Hematopoietic multipotent progenitor cell treated with erythropoietin and hydrocortisone succinate and interleukin-3 and kit ligand, for 17 days (in vitro differentiated cells): ENCODE measurements around the gene B3GAT3.
"Not testable (repeated sequence)": the region's sequence is repeated elsewhere in the genome, so short reads cannot be mapped to it uniquely, and the experiment has no call there.

Source experiments
- DNase-seq: peaks from one replicate; pipeline ENCODE4 v3.0.0-alpha.2; 2015; ENCODE audit warnings: low spot score

The B3GAT3 gene

DNA sequence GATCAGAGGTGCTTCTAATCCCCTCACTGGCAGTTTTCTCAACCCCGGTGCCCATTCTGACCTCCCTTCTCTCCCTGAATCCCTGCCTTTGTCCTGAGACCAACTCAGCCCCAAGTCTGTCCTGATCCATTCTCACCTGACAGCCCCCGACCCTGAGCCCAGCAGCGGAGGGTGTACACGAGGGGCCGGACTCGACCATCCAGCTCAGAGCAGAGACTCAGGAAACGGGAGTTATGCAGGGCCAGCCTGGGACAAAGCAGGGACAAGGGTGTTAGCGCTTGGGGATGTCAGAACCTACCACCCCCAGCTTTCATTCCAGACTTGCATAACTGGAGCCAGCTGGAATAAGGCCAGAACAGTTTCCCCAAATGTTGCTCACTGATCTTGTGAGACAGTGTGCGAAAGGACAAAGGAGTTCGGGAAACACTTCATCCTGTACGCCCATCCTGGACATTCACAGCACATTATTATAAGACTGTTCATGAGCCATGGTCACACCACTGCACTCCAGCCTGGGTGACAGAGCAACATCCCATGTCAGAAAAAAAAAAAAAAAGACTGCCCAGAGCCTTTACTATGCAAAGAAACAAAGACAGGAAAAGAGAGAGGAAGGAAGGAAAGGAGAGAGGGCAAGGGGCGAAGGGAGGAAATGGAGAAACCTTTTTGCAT lies 44.6 kb downstream of the B3GAT3 start:
- DNase-seq: no peak

DNA sequence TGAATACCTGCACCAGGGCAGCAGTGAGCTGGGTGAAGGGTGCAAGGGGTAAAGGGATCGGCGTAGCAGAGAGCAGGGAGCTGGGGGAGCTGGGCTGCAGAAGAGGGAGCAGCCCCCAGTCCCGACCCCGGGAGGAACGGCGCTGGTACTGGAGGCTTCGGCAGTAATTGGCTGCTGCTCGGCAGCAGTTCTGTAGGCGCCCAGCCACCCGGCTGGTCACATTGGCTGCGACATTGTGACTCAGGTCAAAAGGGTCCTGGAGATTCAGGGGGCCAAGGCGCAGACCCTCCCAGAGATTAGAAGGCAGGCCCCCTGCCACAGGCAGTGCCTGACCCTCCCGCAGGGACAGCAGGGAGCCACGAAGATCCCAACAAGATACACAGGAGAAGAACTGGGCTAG lies 45.9 kb downstream of the B3GAT3 start:
- no peak for DNase-seq

DNA sequence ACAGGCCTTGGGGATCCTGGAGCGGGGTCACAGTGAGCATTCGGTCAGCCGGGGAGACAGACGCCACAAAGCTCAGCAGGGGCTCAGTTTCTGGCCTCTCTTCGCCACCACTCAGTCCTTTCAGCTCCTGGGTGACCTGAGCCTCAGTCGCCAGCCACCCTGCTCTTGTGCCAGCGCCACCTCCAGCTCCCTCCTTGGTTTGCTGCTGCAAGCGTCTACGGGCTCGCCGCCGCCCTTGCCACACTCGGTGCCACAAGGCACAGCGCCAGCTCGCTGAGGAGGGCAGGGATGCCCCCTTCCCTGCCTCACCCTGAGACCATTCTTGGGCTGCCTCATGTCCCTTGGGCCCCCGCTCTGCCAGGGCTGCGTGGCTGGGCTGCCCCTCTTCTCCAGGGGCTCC lies 46.6 kb downstream of the B3GAT3 start:
- no peak for DNase-seq

DNA sequence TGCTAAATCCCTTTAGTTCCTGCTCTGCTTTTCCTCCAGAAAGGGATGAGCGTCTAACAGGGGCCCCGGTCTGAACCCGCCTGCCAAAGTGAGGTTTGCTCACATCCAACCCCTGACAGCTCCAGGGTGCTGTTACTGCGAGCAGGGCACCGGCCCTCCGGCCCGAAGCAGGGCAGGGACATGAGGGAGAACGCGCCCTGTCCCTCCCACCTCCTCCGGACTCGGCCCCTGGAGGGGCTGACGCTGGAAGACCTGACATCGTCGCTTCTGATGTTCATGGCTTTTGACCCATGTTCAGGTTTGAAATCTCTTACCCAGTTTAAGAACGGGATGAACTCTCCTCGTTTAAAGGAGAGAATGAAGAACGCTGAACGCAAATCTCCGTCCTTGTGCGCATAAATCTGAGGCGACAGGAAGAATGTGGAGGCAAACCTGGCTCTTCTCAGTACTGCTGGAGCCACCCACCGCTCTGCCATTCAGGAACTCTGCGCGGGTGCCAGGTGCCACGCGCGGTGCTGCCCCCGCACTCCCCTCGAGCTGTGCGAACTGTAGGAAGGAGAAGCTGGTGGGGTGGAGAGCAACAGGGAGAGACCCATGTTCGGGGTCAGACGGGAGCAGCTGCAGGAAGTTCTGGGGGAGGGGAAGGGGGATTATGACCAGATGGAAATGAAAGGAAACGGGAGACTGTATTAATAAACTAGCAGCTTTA lies 47.3 kb downstream of the B3GAT3 start:
- DNase-seq: no peak

DNA sequence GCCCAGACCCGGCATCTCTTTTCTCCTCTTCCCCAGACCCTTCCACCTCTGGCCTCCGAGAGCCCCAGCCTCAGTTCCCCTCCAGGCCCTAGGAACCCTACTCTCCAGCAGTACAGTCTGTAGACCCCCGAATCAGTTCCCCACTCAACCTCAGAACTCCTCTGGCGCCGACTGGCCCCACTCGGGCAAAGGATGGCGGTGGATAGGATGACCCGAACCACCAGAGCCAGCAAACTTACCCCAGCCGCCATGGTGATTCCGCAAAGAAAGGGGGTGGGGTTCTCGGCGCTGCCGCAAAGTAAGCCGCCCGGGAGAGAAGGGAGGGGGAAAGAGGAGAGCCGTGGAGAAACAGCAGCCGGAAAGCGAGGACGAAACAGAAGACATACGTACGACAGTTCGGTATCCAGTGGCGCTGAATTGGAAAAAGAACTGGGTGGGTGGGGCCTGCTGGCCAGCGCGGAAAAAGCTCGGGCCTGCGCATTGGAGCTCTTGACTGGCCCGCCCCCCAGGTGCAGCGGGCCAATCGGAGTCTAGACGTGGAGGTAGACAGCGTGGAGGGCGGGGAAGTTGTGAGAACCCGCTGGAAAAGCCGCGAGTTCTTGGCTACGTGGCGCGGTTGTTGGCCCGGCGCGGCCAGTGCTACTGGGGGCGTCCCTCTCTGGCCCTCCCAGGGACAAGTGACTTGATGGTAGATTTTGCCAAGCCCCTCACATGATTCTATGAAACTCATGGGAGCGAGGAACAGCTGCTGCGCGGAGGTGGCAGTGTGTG lies 48.0 kb downstream of the B3GAT3 start, which contains the start of gene EEF1G:
TSS of gene EEF1G (minus strand) at position 300 of the 771 bp plus-strand sequence. CDS start at position 251, 49 bp downstream.
- peak; percentile 98 for DNase-seq

DNA sequence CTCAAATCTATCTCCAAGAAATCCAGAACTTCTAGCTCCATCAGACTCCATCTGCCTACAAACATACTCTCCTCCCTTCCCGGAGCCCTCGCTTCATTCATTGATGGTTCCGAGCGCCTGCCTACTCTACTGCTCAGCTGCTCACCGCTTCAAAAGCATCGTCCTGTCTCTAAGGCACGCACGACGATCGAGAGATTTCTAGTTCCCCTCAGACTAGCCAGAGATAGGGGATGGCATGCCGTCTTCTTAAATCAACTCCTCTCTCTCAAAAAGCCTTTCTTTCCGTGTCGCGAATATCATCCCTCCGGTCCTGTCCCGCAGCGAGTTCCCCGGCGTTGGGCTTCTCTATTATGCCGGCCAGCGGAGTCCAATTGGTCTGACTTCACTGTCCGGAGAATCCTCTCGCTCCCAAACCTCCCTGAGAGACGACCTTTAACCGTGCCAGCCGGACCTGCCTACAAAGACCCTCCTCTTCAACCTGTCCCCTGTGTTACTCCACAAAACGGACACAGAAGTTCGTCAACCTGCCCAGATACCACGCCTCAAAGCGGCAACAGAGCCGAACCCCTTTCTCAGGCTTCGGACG lies 48.7 kb downstream of the B3GAT3 start:
- DNase-seq: no peak

DNA sequence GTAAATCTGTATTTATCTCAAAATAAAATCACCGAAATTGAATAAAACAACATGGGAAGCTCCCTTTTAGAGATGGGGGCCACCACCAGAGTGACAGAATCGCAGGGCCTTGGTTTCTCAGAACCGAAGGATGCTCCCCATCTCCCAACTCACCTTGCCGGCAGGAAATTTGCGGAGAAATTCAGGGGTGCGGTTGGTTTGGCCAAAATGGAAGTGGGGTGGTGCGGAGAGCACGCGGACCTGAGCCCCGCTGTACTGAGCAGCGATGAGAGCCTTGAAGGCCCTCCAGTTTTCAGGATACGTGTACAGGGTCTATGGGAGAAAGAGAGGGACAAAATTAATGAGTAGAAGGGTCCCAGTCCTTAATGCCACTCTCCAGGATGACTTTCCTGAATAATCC lies 49.4 kb downstream of the B3GAT3 start:
- no peak for DNase-seq

DNA sequence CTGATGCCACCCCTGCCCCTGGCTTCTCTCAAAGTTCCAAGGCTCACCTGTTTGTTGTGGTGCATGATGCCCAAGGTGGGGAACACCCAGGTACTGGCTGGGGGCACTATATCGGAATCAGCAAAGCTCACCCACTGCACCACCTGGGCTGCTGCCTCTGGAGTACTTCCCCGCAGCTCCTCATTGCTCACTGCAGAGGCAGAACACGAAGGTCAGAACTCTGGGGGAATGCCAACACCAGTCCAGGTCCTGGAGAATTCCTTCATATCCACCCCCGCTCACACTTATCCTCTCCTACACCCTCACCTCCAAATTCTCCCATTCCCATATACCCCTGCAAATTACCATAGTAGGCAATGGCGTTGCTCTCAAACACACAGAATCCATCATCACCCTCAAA lies 50.3 kb downstream of the B3GAT3 start:
- DNase-seq: not testable (repeated sequence)

DNA sequence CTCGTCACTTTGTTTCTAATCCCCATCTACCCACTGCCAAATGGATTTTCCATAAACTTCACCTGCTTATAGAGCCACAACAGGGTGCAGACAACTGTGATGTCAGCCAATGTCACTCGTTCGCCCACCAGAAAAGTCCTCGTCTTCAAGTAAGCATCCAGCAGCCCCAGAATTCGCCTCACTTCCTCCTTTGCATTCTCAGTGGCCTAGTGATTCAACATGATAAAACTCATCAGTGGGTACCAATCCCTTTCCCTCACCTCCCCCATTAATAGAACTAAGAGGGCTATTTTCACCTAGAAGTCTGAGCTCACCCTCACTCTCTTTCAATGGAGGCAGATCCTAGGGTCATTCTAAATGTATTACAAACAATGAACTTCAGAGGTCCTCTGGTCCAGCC lies 50.9 kb downstream of the B3GAT3 start:
- not testable (repeated sequence) for DNase-seq

DNA sequence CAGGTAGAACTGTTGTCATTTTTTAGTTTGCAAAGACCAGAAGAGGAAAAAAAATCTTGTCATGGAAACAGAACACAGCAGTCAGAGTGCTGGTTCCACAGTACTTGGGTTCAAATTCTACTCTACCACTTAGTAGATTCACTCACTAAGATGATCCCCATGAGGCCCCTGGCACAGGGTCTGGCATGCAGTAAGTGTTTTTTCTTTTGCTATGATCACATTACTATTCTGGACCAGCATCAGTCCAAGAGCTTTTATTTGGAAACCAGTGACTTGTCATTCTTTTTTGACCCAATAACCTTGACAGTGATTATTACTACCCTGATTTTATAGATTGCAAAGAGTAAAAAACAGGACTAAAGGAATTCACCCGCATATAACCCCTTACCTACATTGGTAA lies 52.2 kb downstream of the B3GAT3 start:
- no peak for DNase-seq

DNA sequence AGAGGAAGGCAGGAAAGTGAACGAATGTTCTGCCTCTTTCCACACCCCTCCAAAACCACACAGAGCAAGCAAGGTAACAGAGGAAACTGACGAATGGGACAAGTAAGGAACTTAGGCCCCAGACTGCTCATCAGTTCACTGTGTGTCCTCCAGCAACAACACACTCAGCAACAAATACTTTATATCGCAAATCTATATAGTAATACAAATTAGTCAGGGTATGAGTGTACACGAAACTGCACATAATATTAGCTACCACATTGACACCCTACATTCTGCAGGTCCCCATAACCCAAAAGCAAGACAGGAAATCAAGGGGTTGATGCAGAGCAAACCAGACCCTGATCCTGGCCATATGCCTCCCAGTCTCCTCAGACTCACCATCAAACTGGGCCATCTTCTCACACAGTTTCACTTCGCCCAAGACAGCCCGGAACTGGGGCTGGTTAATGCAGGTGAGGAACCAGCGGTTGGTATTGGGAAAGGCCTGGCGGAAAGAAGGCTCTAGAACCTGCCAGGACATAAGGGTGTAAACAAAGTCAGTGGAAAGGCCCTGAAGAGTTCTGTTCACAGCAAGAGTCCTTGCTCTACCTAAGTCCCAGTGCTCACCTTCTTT lies 54.7 kb downstream of the B3GAT3 start:
- no peak for DNase-seq

DNA sequence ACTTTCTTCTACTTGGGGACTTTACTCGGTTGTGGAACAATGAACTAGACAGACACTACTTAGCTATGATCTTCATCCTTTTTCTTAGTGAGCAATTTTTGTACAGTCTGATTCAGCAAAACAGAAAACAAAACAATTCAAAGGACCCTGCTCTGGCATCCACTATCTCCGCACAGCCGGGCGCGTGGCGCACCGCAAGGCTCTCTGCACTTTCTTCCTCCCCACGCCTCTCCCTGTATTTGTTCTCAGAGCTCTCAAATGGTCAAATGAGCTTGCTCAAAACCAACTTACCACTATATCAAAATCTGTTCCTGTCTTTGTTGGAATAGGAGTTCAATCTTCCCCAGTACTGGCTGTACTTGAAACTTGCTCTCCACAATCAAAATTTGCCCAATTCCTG lies 55.5 kb downstream of the B3GAT3 start:
- DNase-seq: no peak
